Measurements from ENCODE around the gene GPR3. TPM values are rescaled to one million over a fixed set of nuclear protein-coding genes. Genes with fewer than 3 reads are reported as not detected.
A peak's percentile ranks its signal among the peaks of the same experiment; 100 is the strongest.

GPR3 gene
- total and polyA plus RNA-seq, 2 of the 8 experiments (the other 6 are each of a cell fraction or from before 2014, with no cell fraction given): 9.9 to 26.5 TPM

GRCh38 chr1:27364696-27365371 lies 27.6 kb upstream of the GPR3 start:
- peak overlapping the region; percentile 14; the same call in 1 of the 2 replicates for H2BK15ac ChIP-seq (ENCODE audit: low read length)
- TF ChIP-seq CEBPB (IDR thresholded peaks at IDR 0.05; ENCODE audit: low read depth, low read length) (peak; percentile 59), ZNF274 (IDR thresholded peaks at IDR 0.05; ENCODE audit: borderline replicate concordance, extremely low read depth, low read length) (no peak)
- no peak overlapping the region for H3K14ac ChIP-seq (ENCODE audit: insufficient read length)
- no peaks in the 10 kb centered on the region for H3K79me1 ChIP-seq (ENCODE audit: low read depth, low read length)
- CTCF ChIA-PET (ENCODE audit: partially characterized antibody): interaction anchor here (0.7 to 28.8 kb wide), 16 partner anchors 9 to 242 kb away, joined by 3 to 625 read pairs (median 8); partner anchors contain the start of genes CD164L2, FCN3, GPR3 and SYTL1
- H2AFZ ChIP-seq (ENCODE audit: low read length): no peak overlapping the region
- 80% methylated on average over 11 of the region's 11 CpGs; no CpG with 5 or more reads in 1 of the 2 experiments for WGBS, 2 experiments (ENCODE audit: extremely low coverage in 1 of 2, insufficient coverage in 1 of 2, insufficient read length in 1 of 2, insufficient replicate concordance in 2 of 2, low coverage in 1 of 2, low lambda C conversion rate in 2 of 2, missing lambda C conversion rate in 1 of 2)
- H2BK120ac ChIP-seq (replicated peaks; ENCODE audit: low read depth, low read length): no peak overlapping the region
- H3K23ac ChIP-seq (ENCODE audit: insufficient read length): no peak overlapping the region
- H2BK12ac ChIP-seq (ENCODE audit: low read depth, low read length): peak overlapping the region; percentile 33; the same call in 1 of the 2 replicates
- H3K9ac ChIP-seq (replicated peaks in 1 of 4; ENCODE audit: extremely low read depth in 1 of 4, low read depth in 3 of 4, low read length in 3 of 4): no peak overlapping the region
- no peak overlapping the region for H3K4ac ChIP-seq (replicated peaks; ENCODE audit: insufficient read length, low read depth, low read length)
- H2BK20ac ChIP-seq (ENCODE audit: low read length): no peak overlapping the region
- FAIRE-seq: no peak
- no peak overlapping the region for H3K18ac ChIP-seq (ENCODE audit: extremely low read depth, low read length)
- DNase-seq (ENCODE audit: low read depth in 1 of 2, low spot score in 2 of 2): no peak
- no peaks in the 10 kb centered on the region for H3K9me3 ChIP-seq (ENCODE audit: insufficient read depth in 2 of 2, low read depth in 1 of 2, low read length in 1 of 2)
- H4K5ac ChIP-seq (ENCODE audit: insufficient read length, low read depth, low read length): no peak overlapping the region
- H4K20me1 ChIP-seq (replicated peaks in 1 of 2; ENCODE audit: control insufficient read depth in 1 of 2, insufficient read depth in 2 of 2, low read length in 2 of 2): peaks cover 0 to 4% of the 10 kb centered on the region in 2 experiments
- peaks cover 6 to 24% (median 10%) of the 10 kb centered on the region in 4 experiments for H3K4me1 ChIP-seq (replicated peaks in 1 of 4; ENCODE audit: control insufficient read depth in 3 of 4, insufficient read depth in 4 of 4, low read length in 3 of 4)
- peaks cover 6 to 21% (median 15%) of the 10 kb centered on the region in 4 experiments for H3K27me3 ChIP-seq (replicated peaks in 1 of 4; ENCODE audit: control insufficient read depth in 3 of 4, extremely low read depth in 1 of 4, insufficient read depth in 3 of 4, low read length in 3 of 4)
- no peak overlapping the region for H3K27ac ChIP-seq (ENCODE audit: low read depth, low read length)
- no peak overlapping the region for H3K56ac ChIP-seq (replicated peaks; ENCODE audit: insufficient read length, low read depth, low read length)
- H3K23me2 ChIP-seq (ENCODE audit: low read depth, low read length): peaks cover 14% of the 10 kb centered on the region; the same call in 1 of the 2 replicates
- peak overlapping the region in 1 of 4 experiments; percentile 62; a peak in 1 of 8 replicates for H3K4me3 ChIP-seq (ENCODE audit: extremely low read depth in 1 of 4, insufficient read depth in 2 of 4, low read depth in 3 of 4, low read length in 4 of 4)
- H3K4me2 ChIP-seq (ENCODE audit: insufficient read depth in 1 of 2, low read depth in 2 of 2, low read length in 2 of 2): peak overlapping the region; percentile 85 to 97; a peak in 3 of 4 replicates
- H4K91ac ChIP-seq (replicated peaks; ENCODE audit: insufficient read length, low read length): no peak overlapping the region
- H4K8ac ChIP-seq (ENCODE audit: extremely low read depth, insufficient read depth, low read length): no peak overlapping the region; the same call in 1 of the 2 replicates
- peak overlapping the region; percentile 48; the same call in 1 of the 2 replicates for H2BK5ac ChIP-seq (ENCODE audit: low read depth, low read length)
- H3K79me2 ChIP-seq (ENCODE audit: control insufficient read depth in 1 of 2, insufficient read depth in 2 of 2, low read length in 2 of 2): no peaks in the 10 kb centered on the region
- H3K36me3 ChIP-seq (ENCODE audit: control insufficient read depth in 2 of 4, insufficient read depth in 4 of 4, low read length in 3 of 4): no peaks in the 10 kb centered on the region
- H2AK5ac ChIP-seq (ENCODE audit: low read depth, low read length): 0 out of 2 replicates have a peak overlapping the region, but pooled peaks have one; percentile 9
- POLR2A ChIA-PET (ENCODE audit: partially characterized antibody): interaction anchor here (0.6 to 10.3 kb wide), 11 partner anchors 12 to 206 kb away, joined by 3 to 101 read pairs (median 4); partner anchors contain the start of gene CD164L2

Measured in H1 (cell line).